NCI-H748 treated with DMSO at 0.1 percent for 48 hours (cell line): Measurements from ENCODE around the gene MYO5B.

Experiments
- DNase-seq: peaks from one replicate; lab custom pipeline; 2025; lab: John Stamatoyannopoulos, UW

MYO5B gene

DNA sequence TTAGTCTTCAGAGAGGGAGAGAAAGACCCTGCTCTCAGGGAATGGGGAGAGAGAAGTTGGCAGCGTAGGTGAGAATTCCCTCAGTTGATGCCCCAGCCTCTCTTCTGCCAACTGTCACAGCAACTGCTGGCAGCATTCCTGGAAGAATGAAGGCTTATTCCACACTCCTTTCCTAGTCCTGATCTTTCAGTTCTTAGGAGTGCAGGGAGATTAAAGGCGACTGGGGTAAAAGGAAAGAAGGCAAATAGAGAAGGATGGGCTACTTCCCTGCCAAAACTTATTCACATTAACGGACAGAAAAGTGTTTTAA is 315.7 kb downstream of the MYO5B start:
- no peak for DNase-seq

GRCh38 chr18:49878567-49879270 is 316.2 kb downstream of the MYO5B start:
- DNase-seq = no peak

DNA sequence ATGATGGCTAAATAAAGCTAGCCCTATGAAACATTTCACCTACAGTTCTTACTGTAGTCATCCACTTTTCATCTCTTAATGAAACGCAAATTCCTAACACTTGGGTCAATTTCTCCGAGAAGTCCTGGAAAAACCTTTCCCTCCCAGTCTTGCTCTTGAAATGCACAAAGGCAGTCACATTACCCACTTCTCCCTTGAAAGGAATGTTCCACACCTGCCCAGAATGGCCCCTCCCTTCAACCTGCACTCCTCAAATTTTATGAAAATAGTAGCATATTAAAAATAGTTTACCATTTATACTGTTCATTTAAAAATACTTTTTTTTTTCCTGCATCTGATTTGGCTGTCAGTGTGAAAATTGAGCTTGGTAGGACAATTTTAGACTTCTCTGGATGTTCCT is 316.9 kb downstream of the MYO5B start:
- no peak for DNase-seq

DNA sequence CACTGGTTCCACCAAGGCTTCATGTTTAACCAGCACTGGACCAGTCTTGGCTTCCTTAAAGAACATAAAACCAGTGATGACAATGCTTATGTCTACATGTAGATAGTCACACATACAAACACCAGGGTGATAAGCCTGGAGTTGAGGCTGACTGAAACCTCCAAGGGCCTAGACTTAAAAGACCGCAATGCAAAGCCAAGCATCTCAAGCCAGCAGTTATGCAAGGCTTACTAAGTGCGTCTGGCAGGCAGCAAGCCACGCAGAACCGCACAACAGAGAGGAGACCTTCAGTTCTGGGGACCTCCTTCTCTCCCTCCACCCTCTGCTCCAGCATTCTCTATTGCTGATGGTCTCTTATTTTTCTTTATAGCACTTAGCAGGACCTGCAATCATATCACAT is 318.4 kb downstream of the MYO5B start:
- DNase-seq = no peak

GRCh38 chr18:49875783-49876182 is 319.2 kb downstream of the MYO5B start:
- DNase-seq = no peak

DNA sequence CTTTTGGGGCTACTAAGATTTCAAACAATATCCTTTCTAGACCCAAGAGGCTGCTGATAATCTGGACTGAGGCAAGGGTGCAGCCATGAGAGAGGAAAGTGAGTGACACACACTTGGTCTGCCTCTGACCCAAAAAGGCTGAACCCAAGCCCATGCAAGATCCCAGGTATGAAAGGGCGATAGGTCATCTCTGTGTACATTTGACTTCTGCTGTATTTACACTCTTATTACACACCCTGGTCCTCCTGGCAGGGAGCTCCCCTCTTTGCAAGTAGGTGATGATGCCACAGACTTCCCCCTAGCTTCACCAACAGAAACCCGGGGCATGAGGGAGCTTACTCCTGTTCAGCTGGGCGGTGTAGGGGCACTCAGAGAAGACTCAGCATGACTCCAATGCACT is 319.8 kb downstream of the MYO5B start:
- no peak for DNase-seq

DNA sequence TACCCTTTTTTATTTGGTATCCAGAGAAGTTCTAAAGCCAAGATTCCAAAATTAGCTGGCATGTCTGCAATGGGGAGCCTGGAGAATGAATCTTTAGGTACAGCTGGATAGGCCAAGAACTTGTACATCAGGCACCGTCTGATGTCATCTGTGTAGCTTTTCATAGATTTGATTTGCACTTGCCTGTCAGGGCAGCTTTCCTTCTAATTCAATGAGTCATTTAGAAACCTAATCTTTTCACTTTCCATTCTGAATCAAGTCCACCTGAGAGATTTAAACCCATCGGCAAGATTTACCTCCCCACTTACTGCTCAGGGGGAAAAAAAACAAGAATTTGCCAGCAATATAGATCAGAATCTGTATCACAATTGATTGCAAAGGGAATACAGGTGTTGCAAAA is 320.7 kb downstream of the MYO5B start:
- DNase-seq = no peak

DNA sequence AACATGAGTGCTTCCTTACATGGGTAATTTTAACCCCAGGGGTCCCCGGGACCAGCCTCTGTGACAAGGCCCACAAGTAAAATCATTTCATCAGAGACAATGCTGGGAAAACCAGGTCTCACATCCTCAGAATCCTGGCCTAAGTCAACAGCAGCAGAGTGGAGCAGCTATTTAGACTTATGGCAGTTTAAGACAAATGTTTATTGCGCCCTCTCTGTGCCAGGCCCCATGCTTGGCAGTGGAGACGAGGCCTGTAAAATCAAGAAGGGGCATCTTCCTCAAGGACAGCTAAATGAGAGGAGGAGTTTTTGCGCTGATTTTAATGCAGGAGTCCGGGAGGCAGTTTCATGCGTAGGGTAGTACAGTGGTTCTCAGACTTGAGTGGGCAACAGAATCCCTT is 325.6 kb downstream of the MYO5B start:
- DNase-seq = no peak

GRCh38 chr18:49866680-49867079 is 328.3 kb downstream of the MYO5B start:
- no peak for DNase-seq

DNA sequence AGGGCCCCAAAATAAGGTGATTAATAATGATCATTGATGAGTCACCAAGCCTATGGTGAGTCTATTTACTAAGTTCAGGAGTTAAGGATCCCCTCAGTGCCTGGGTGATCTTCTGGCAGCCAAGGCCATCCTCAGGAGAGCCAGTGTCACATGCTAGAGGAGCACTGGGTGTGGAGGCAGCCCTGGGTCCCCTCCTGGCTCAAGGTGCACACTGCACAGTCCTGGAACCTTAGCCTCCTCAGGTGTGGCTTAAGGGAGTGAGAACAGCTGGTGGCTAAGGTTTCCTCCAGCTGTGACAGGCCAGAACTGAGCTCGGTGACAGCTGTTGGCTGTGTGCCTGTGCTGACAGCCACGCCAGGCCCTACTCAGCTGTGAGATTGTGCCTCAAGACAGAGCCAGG is 329.5 kb downstream of the MYO5B start:
- DNase-seq = no peak

GRCh38 chr18:49863769-49864621 is 331.0 kb downstream of the MYO5B start:
- no peak for DNase-seq

DNA sequence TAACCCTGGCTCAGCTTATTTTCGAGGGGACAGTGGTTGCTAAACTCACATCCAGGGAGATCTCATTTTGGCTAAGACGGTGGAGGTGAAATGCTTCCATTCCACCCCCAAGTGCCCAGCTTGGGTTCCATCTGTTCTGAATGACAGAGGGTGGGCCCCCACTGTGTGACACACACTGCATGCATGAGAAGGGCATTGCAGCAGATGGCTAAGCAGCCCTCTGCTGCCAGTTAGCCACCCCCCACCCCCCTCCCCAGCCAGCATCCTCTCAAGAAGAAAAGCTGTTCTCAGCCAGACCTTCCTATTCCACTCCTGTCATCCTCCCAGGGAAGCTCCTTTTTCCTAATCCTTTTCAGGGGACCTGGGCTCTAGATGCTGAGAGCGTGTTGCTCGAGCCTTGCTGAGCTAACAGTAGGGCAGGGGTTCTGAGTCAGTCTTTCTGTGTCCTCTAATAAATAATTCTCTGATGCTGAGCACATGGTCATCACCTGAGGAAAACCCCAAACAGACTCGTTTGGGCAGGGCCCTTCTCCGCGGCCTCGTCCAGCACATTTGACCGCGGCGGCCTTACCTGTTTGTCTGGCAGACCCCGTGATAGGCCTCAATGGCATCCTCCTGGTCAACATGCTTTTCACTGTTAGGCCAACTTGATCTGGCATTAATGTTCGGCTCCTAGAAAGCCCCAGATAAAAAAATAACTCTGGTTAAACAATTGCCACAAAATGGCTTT is 332.1 kb downstream of the MYO5B start:
- no peak for DNase-seq

DNA sequence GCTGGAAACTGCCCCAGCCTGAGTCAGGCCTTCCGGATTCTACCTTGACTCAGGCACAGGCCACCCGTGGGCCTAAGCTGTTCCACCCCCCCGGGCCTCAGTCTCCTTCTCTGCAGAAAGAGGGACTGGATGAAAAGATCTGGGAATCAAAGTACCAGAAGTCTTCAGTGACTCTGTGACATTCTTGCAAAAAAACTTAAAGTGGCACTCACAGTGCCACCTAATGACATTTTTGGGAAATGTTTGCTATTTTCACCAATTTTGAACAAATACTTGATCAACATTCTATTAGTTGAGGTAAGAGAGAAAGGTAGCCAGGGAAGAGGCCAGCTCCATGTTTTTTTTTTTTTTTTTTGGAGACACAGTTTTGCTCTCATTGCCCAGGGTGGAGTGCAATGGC is 333.3 kb downstream of the MYO5B start:
- DNase-seq = no peak

GRCh38 chr18:49859725-49860124 is 335.2 kb downstream of the MYO5B start:
- no peak for DNase-seq

DNA sequence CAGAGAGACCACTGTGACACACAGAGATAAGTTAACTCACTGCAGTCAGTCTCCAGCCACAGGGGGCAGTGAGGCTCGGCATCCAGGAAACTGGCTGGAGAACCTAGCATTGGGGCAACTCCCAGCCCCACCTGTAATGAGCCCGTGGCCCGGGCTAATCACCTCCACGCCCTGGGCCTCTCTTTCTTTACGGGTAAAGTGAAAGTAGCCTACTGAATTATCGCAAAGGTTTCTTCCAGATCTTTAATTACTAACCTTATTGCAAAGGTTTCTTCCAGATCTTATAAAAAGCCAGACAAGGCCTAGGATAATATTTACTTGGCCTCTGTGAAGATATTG is 336.0 kb downstream of the MYO5B start:
- DNase-seq = no peak

DNA sequence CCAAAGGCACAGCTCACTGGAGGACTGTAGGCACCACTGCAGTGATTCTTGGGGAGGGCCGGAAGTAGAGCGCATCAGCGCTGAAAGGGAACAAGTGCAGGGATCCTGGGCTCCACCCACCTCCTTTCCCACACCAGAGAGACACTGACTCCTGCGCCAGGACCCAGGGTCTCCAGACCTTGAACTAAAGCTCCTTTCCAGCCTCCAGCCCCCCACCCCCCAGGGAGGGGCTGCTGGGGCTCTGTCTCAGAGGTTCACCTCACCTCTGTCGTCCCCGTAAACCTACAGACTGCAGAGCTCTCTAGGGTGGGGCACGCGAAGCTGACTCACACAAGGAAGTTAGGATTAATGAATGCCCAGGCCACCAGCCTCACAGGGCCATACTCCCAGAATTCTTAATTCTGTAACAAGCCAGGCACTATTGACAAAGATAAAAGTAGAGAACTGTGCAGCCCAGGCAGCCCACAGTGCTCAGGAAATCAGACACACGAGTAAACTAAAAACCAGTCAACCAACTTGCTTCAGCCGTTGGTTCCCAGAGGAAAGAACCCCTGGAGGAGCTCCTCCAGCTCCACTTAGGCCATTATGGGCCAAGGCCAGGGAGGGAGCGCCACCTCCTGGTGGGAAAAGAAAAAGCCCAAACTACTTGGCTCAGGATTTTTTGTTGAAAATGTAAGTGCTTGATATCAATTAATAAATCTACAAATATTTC is 336.5 kb downstream of the MYO5B start:
- DNase-seq = peak; percentile 53

- no peak for DNase-seq
Measured at GRCh38 chr18:49857708-49858107, 337.2 kb downstream of the MYO5B start.

- DNase-seq = no peak
Measured at GRCh38 chr18:49856496-49856895, 338.5 kb downstream of the MYO5B start.

DNA sequence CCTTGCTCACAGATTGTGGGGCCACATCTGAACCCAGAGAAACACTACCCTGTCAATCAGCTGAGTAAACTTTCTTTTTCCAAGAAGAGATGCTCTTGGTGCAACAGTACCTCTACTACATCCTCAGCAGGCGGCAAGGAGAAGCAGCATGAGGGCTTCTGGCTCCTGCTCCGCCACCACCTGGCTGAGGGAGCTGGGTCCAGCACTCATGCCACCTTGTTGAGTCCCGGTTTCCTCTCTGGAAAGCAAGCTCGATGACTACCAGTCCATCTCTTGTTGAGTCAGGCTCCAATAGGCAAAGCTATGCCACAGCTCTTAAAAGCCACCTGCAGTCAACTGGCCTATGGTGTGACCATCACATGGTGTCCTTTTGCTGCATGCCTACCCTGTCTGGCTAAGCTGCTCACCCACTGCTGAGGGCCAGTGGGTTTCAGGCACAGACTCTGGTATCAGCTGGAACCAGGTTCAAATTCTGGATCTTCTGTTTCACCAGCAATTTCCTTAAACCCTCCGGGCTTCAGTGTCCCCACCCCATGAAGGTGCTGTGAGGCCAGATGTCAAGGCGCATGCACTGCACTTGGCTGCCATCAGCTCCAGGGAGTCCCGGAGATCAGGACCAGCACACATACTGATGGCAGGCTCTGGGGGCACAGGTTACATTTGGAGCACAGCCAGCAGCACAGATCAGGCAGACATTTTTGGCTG is 339.1 kb downstream of the MYO5B start:
- no peak for DNase-seq

GRCh38 chr18:49854681-49855080 is 340.3 kb downstream of the MYO5B start:
- no peak for DNase-seq

DNA sequence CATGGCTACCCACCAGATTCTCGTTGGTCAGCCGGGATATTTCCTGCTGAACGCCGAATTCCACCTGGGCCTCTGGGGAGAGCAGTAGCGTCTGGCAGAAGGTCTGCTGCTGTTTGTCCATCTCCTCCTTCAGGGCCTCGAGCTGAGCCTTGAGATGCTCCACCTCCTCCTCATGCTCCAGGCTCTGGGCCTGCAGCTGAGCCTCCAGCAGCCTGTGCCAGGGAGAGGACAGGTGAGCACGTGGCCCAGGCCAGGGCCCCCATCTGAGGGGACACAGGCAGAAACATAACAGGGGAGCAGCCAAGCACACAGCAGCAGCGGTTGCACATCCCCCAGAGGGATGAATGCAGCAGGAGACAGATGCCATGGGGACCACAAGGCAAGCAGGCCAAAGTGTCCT is 341.5 kb downstream of the MYO5B start:
- no peak for DNase-seq

DNA sequence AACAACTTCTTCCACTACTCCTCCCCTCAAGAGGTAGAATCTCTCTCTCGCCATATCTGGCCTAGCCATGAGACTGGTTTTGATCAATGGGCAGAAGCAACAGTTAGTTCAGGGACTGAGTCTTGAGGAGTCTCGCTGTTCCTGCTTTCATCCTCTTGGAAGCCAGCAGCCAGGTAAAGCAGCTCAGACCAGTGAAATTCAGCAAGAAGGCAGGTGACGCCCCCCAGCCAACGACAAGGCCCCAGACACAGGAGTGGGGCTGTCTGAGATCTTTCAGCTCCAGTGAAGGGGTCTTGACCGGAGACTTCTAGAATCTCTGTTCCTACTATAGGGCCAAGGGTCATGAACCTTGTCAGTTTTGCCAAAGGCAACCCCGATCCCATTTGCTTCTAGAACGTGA is 341.9 kb downstream of the MYO5B start:
- DNase-seq = no peak
